Natural killer cell (primary cell): ENCODE results near the gene PROK1. TPM values are rescaled to one million over a fixed set of nuclear protein-coding genes. Genes with fewer than 3 reads are reported as not detected.

Experiments used
- ATAC-seq, 3 donors: fragments of 150-1000 bp in 2 of 3; fragments of 200-7000 bp in 1 of 3; cut with Tn5 transposase; 1 replicate in 1 of 3; 2 replicates in 2 of 3; pipeline ENCODE4 v1.10.0; 2021; ENCODE audit warnings: mild to moderate bottlenecking in 2 of 3, moderate library complexity in 2 of 3
- DNase-seq, 2 donors: peaks; one replicate each; pipeline versions ENCODE4 v3.0.0 to v3.0.0-alpha.2; 2013 to 2021; ENCODE audit warnings: mixed read lengths in 1 of 2
- H3K27ac ChIP-seq: one replicate; pipeline ENCODE4 v1.5.1; 2013; ENCODE audit warnings: mild to moderate bottlenecking, low read length
- H3K27me3 ChIP-seq: one replicate; pipeline ENCODE4 v1.6.1; 2013; ENCODE audit warnings: low read length; ENCODE audit not compliant: control insufficient read depth, insufficient read depth
- H3K36me3 ChIP-seq: one replicate; pipeline ENCODE4 v1.6.1; 2013; ENCODE audit warnings: low read length; ENCODE audit not compliant: control insufficient read depth, insufficient read depth
- H3K4me1 ChIP-seq: one replicate; pipeline ENCODE4 v1.6.1; 2013; ENCODE audit warnings: low read length; ENCODE audit not compliant: control insufficient read depth, insufficient read depth
- H3K4me3 ChIP-seq: one replicate; pipeline ENCODE4 v1.5.1; 2013; ENCODE audit warnings: low read length
- H3K9me3 ChIP-seq: one replicate; pipeline ENCODE4 v1.6.1; 2013; ENCODE audit warnings: low read length; ENCODE audit not compliant: control insufficient read depth, insufficient read depth
- H3K27ac Mint-ChIP-seq, 2 donors: one replicate each; pipeline ENCODE4 v1.8.0; 2022; ENCODE audit warnings: mild to moderate bottlenecking in 2 of 2, mixed read lengths in 2 of 2, moderate library complexity in 1 of 2
- H3K27me3 Mint-ChIP-seq, 2 donors: one replicate each; pipeline ENCODE4 v1.8.0; 2022; ENCODE audit warnings: low read depth in 2 of 2, mixed read lengths in 2 of 2
- H3K36me3 Mint-ChIP-seq: one replicate; pipeline ENCODE4 v1.8.0; 2022; ENCODE audit warnings: mixed read lengths
- H3K4me1 Mint-ChIP-seq, 2 donors: one replicate each; pipeline ENCODE4 v1.8.0; 2022; ENCODE audit warnings: mixed read lengths in 2 of 2
- H3K4me3 Mint-ChIP-seq: one replicate; pipeline ENCODE4 v1.8.0; 2022; ENCODE audit warnings: mild to moderate bottlenecking, moderate library complexity, mixed read lengths
- H3K9me3 Mint-ChIP-seq, 2 donors: one replicate each; pipeline ENCODE4 v1.8.0; 2022; ENCODE audit warnings: mixed read lengths in 2 of 2
- WGBS: methylation state at CpG from one replicate; pipeline ENCODE4 v1.1.7; 2013; ENCODE audit warnings: missing lambda C conversion rate; ENCODE audit not compliant: insufficient coverage; 5-methylcytosine and 5-hydroxymethylcytosine counted together
- intact Hi-C: fragments of 100-400 bp; cut with micrococcal nuclease; formaldehyde crosslinking; loops from one replicate; pipeline ENCODE4 v1.14.2; 2022
- total RNA-seq, 4 donors: library from RNA; stranded (reverse); fragments of 120-200 nt in 1 of 4; gene quantifications; one replicate each; pipeline versions ENCODE4 v1.2.3 to v1.2.4, GENCODE V29; 2013 to 2022
- TF ChIP-seq, protein P1 (sequence below): fragments of 200-600 bp; IDR thresholded peaks from one replicate; pipeline ENCODE4 v1.8.0; 2022; ENCODE audit warnings: antibody characterized with exemption

PROK1 gene
- total RNA-seq, 3 donors from 2014 or later (not counting 1 experiment from before 2014, with no cell fraction given), result not detected

DNA sequence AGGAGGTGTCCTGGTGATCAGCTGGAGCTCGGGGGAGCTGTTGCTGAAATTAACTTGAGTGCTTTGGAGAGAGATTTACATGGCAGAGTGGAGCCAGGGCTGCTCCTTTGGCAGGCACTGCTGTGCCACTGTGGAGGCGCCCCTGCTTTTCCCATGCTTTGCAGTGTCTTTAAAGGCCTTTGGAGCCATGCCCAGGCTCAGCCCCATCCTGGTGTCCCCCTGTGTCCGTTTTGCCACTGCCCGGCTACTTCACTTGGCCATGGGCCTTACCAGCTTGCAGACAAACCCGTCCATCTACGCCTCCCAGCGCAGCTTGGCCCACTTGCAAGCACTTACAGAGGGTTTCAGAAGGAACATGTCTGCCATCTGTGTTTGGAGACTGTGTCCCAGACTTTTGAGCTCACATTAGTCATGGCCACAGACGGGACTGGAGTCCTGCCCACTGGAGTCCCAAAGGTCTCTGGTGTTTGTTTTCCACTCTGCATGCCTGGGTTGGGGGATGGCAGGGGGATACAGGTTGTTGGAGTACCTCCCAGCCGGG, 25.3 kb upstream of the PROK1 start:
- no peaks in the 10 kb centered on the region for H3K27me3 ChIP-seq
- no peak overlapping the region for H3K4me3 ChIP-seq
- Mint-ChIP-seq H3K36me3 (no peaks in the 10 kb centered on the region), H3K9me3 (no peaks in the 10 kb centered on the region), H3K27me3 (peaks cover 7 to 18% of the 10 kb centered on the region in 2 donors), H3K4me1 (no peaks in the 10 kb centered on the region), H3K27ac (no peak overlapping the region), H3K4me3 (no peak overlapping the region)
- no peaks in the 10 kb centered on the region for H3K4me1 ChIP-seq
- ATAC-seq (no peak), DNase-seq (no peak)
- no peaks in the 10 kb centered on the region for H3K36me3 ChIP-seq
- 75% methylated on average over 9 of the region's 9 CpGs for WGBS
- no peak overlapping the region for H3K27ac ChIP-seq
- TF ChIP-seq, protein P1, sequence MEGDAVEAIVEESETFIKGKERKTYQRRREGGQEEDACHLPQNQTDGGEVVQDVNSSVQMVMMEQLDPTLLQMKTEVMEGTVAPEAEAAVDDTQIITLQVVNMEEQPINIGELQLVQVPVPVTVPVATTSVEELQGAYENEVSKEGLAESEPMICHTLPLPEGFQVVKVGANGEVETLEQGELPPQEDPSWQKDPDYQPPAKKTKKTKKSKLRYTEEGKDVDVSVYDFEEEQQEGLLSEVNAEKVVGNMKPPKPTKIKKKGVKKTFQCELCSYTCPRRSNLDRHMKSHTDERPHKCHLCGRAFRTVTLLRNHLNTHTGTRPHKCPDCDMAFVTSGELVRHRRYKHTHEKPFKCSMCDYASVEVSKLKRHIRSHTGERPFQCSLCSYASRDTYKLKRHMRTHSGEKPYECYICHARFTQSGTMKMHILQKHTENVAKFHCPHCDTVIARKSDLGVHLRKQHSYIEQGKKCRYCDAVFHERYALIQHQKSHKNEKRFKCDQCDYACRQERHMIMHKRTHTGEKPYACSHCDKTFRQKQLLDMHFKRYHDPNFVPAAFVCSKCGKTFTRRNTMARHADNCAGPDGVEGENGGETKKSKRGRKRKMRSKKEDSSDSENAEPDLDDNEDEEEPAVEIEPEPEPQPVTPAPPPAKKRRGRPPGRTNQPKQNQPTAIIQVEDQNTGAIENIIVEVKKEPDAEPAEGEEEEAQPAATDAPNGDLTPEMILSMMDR, result no peak
- no peaks in the 10 kb centered on the region for H3K9me3 ChIP-seq
- intact Hi-C loops, result no loop called here

DNA sequence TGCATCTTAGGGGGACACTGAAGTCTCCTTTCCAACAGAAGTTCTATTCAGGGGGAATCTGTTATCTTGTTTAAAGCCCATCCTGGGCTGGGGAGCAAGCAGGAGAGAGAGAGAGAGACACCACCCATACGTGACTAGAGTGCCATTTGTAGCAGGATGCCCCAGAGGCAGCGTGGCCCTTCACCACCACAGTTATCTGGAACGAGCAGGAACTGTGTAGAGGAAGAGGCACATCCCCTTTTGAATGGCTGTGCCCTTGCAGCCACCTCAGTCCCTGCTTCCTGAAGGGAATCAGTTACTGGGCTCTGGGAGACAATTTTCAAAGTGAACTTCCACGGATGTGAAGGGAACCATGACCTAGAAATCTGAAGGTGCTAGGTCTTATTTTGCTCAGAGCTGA, 24.1 kb upstream of the PROK1 start:
- Histone ChIP-seq H3K4me1 (no peaks in the 10 kb centered on the region), H3K27ac (no peak overlapping the region), H3K4me3 (no peak overlapping the region), H3K9me3 (no peaks in the 10 kb centered on the region), H3K36me3 (no peaks in the 10 kb centered on the region), H3K27me3 (no peaks in the 10 kb centered on the region)
- Mint-ChIP-seq H3K36me3 (no peaks in the 10 kb centered on the region), H3K4me1 (peaks cover 0 to 3% of the 10 kb centered on the region in 2 donors), H3K9me3 (no peaks in the 10 kb centered on the region), H3K27ac (no peak overlapping the region), H3K4me3 (no peak overlapping the region), H3K27me3 (peaks cover 15 to 28% of the 10 kb centered on the region in 2 donors)
- TF ChIP-seq, protein P1, result no peak
- intact Hi-C loops, result no loop called here
- WGBS, result 26% methylated on average over 4 of the region's 4 CpGs
- ATAC-seq (no peak), DNase-seq (no peak)

DNA sequence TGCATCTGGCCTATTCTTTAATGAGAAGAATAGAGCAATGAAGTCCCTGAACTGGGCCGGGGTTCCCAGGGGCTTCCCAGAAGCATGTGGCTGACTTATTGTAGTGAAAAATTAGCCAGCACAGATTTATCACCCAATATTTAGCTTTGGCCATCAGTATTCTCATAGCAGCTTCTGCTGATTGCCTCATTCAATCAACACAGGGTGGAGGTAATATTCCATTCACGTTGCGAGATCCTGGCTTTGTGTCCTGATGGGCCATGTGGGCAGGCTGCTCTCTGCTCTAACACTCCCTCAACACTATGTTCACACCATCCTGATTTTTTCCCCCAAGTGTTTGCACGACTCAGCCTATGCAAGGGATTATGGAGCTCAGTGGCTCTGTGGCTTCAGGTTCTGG, 22.0 kb upstream of the PROK1 start:
- H3K27ac Mint-ChIP-seq, result no peak overlapping the region
- intact Hi-C loops, result no loop called here
- 74% methylated on average over 4 of the region's 4 CpGs for WGBS

More for the DNA sequence above, 22.0 kb upstream of the PROK1 start:
- TF ChIP-seq, protein P1, result no peak
- no peak overlapping the region for H3K4me3 ChIP-seq
- no peaks in the 10 kb centered on the region for H3K9me3 ChIP-seq
- Mint-ChIP-seq H3K4me3 (no peak overlapping the region), H3K9me3 (no peaks in the 10 kb centered on the region), H3K27me3 (peaks cover 17 to 25% of the 10 kb centered on the region in 2 donors), H3K36me3 (no peaks in the 10 kb centered on the region), H3K4me1 (peaks cover 0 to 3% of the 10 kb centered on the region in 2 donors)
- no peak for DNase-seq
- H3K27me3 ChIP-seq, result no peaks in the 10 kb centered on the region
- H3K27ac ChIP-seq, result no peak overlapping the region
- no peaks in the 10 kb centered on the region for H3K4me1 ChIP-seq
- no peaks in the 10 kb centered on the region for H3K36me3 ChIP-seq
- no peak for ATAC-seq
